HG03457 (cell line): ENCODE data around the gene AJM1.
A peak's percentile ranks its signal among the peaks of the same experiment; 100 is the strongest.
"Not testable (repeated sequence)": the region's sequence is repeated elsewhere in the genome, so short reads cannot be mapped to it uniquely, and the experiment has no call there.

Experiments
- ATAC-seq: cut with Tn5 transposase; IDR thresholded peaks from one replicate; pipeline ENCODE4 v1.9.1; 2021; ENCODE audit warnings: moderate number of reproducible peaks; ENCODE audit not compliant: unreplicated experiment

Gene AJM1

DNA sequence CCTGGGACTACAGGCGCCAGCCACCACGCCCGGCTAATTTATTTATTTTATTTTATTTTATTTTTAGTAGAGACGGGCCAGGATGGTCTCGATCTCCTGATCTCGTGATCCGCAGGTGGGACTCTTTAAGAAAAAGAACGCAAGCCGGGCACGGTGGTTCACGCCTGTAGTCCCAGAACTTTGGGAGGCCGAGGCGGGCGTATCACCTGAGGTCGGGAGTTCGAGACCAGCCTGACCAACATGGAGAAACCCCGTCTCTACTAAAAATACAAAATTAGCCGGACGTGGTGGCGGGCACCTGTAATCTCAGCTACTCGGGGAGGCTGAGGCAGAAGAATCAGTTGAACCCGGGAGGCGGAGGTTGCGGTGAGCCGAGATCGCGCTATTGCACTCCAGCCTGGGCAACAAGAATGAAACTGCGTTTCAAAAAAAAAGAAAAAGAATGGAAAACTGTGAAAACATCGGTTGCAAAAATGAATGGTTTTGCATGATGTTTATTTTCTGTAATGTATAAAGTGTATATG lies 24.7 kb downstream of the AJM1 start:
- ATAC-seq = not testable (repeated sequence)

DNA sequence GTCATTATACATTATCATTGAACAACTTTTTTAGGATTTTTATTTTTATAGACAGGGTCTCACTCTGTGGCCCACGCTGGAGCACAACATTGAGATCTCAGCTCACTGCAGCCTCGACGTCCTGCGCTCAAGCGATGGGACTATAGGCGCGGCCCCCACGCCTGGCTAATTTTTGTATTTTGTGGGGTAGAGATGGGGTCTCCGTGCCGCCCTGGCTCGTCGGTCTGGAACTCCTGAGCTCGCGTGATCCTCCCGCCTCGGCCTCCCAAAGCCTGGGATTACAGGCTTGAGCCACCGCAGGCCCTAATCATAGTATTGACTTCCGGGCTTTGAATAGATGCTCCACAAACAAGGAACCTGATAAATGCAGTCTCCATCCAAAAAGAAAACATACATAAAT lies 25.2 kb downstream of the AJM1 start:
- no peak for ATAC-seq

GRCh38 chr9:136867917-136868316 lies 25.6 kb downstream of the AJM1 start:
- no peak for ATAC-seq

- ATAC-seq = no peak
Observed at GRCh38 chr9:136868644-136869043, 26.4 kb downstream of the AJM1 start.

DNA sequence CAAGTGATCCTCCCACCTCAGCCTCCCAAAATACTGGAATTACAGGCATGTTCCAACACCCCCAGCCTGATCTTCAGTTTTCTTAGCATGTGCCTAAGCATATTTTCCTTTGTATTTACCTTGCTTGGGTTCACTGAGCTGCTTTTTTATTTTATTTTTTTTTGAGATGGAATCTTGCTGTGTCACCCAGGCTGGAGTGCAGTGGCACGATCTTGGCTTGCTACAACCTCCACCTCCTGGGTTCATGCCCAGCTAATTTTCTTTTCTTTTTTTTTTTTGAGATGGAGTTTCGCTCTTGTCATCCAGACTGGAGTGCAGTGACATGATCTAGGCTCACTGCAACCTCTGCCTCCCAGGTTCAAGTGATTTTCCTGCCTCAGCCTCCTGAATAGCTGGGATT lies 27.3 kb downstream of the AJM1 start:
- not testable (repeated sequence) for ATAC-seq

- ATAC-seq = no peak
Observed at GRCh38 chr9:136875155-136875554, 32.9 kb downstream of the AJM1 start.

DNA sequence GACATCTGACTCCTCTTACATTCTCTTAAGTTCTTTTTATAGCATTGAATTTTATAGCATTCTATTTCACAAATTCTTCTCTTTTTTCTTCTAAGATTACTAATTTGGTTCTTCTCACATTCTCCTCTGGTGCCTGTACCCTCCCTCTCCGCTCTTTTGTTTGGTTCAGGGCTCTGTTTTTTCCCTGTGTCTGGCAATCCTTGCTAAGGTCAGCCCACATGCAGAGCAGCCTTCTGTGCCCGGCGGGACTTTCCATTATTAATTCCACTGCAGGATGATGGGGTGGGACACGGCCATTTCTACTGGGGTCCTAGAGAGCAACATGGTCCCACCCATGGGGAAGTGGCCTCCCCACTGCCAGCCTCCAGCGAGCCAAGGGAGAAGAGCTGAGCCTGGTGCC lies 34.2 kb downstream of the AJM1 start:
- ATAC-seq = no peak

GRCh38 chr9:136880651-136881050 lies 38.4 kb downstream of the AJM1 start:
- no peak for ATAC-seq

GRCh38 chr9:136881691-136882108 lies 39.4 kb downstream of the AJM1 start:
- ATAC-seq = no peak

- no peak for ATAC-seq
Observed at GRCh38 chr9:136882109-136882946, 40.0 kb downstream of the AJM1 start.

DNA sequence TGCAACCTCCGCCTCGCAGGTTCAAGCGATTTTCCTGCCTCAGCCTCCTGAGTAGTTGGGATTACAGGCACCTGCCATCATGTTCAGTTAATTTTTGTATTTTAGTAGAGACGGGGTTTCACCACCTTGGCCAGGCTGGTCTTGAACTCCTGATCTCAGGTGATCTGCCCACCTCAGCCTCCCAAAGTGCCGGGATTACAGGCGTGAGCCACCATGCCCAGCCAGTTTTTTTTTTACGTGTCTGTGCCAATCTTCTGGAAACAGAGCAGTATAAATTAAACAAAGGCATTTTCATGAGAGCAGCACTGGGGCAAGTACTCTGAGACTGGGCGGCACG lies 40.6 kb downstream of the AJM1 start:
- not testable (repeated sequence) for ATAC-seq

- ATAC-seq = not testable (repeated sequence)
Observed at GRCh38 chr9:136883670-136884069, 41.4 kb downstream of the AJM1 start.

DNA sequence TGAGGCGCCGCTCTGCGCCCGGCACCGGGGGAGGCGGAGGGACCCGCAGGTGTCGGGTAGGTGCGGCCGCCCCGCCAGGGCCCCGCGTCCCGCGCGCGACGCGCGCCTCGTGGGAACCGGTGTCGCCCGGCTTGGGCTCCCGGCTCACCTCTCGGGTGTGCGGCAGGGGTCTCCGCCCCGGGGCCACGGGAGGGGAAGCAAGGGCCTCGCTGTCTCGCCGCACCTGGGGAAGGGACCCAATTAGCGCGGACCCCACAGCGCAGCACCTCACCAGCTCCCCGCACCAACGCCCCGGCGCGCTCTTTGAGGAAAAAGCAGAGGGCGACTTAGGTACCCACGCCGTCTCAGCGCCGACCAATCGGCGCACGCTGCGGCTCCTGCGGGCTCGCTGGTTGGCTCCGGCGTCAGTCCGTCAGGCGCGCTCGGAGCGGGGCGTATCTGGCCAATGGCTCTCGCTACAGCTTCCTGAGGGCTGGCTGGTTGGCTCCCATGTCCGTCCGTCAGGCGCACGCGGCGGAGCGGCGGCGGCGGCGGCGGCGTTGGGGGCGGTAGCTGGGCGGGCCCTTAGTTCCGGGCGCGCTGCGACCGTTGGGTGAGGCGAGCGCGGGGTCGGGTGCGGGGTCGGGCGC lies 43.8 kb downstream of the AJM1 start, which contains the start of gene TRAF2:
Gene TRAF2, plus strand, starts transcription at position 567 of the 629 bp plus-strand sequence. CDS start 12,225 bp downstream, outside the sequence.
- ATAC-seq = peak; percentile 73

GRCh38 chr9:136886610-136887597 lies 44.6 kb downstream of the AJM1 start:
- ATAC-seq = peak; percentile 17

- ATAC-seq = no peak
Observed at GRCh38 chr9:136888454-136888853, 46.2 kb downstream of the AJM1 start.

- no peak for ATAC-seq
Observed at GRCh38 chr9:136889858-136890257, 47.6 kb downstream of the AJM1 start.

DNA sequence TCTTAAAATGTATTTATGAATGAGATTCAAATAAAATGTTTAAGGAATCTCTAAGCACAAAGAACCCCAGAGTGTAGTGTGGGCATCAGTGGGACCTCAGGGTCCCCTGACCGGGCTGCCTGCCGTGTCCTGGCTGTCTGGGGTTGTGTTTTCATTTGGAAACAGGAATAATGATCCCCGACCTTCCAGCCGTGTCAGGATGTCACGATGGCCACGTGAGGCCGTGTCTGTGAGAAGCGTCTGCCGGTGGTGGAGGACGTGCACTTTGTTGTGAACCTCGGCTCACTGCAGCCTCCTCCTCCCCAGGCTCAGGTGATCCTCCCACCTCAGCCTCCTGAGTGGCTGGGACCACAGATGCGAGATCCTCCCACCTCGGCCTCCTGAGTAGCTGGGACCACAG lies 48.4 kb downstream of the AJM1 start:
- ATAC-seq = no peak
